SK-N-SH treated with all-trans-retinoic acid at 6 μM for 48 hours (cell line): ENCODE results near the gene KIF17.

Experiments
- ATAC-seq: fragments of 200-7000 bp; cut with Tn5 transposase; 3 replicates; pipeline ENCODE4 v1.9.1; 2020; ENCODE audit warnings: mild to moderate bottlenecking, moderate library complexity
- ARNTL ChIP-seq: fragments of 450-650 bp; formaldehyde crosslinking; IDR thresholded peaks from 2 replicates; pipeline ENCODE4 v1.5.0; 2020; ENCODE audit warnings: low read depth, mild to moderate bottlenecking, moderate library complexity, borderline replicate concordance
- BACH2 ChIP-seq: fragments of 250-450 bp; sonication (Bioruptor Pico); IDR thresholded peaks from 2 replicates; pipeline ENCODE4 v1.9.0; 2021; ENCODE audit warnings: mild to moderate bottlenecking, borderline replicate concordance
- CREB5 ChIP-seq: fragments of 250-450 bp; sonication (Bioruptor Pico); IDR thresholded peaks from 2 replicates; pipeline ENCODE4 v1.5.1; 2020; ENCODE audit warnings: low read depth, mild to moderate bottlenecking, moderate library complexity
- CSDC2 ChIP-seq: fragments of 250-450 bp; sonication (Bioruptor Pico); IDR thresholded peaks from 2 replicates; pipeline ENCODE4 v1.5.0; 2020; ENCODE audit warnings: mild to moderate bottlenecking, moderate library complexity
- CSRNP3 ChIP-seq: fragments of 250-450 bp; sonication (Bioruptor Pico); IDR thresholded peaks from 2 replicates; pipeline ENCODE4 v1.5.1; 2021; ENCODE audit warnings: mild to moderate bottlenecking, moderate library complexity
- ESRRG ChIP-seq: fragments of 250-450 bp; sonication (Bioruptor Pico); IDR thresholded peaks from 2 replicates; pipeline ENCODE4 v1.6.1; 2021; ENCODE audit warnings: mild to moderate bottlenecking
- GLIS3 ChIP-seq: fragments of 250-450 bp; sonication (Bioruptor Pico); IDR thresholded peaks from 2 replicates; pipeline ENCODE4 v1.5.0; 2020; ENCODE audit warnings: mild to moderate bottlenecking, moderate library complexity
- ISL1 ChIP-seq: fragments of 250-450 bp; sonication (Bioruptor Pico); IDR thresholded peaks from 2 replicates; pipeline ENCODE4 v2.1.2; 2022; ENCODE audit warnings: mild to moderate bottlenecking, moderate library complexity
- OSR1 ChIP-seq: fragments of 250-450 bp; sonication (Bioruptor Pico); IDR thresholded peaks from 2 replicates; pipeline ENCODE4 v1.8.0; 2022; ENCODE audit warnings: moderate library complexity, mild to moderate bottlenecking, inconsistent platforms
- POU6F1 ChIP-seq: fragments of 250-450 bp; sonication (Bioruptor Pico); IDR thresholded peaks from 2 replicates; pipeline ENCODE4 v1.8.0; 2021; ENCODE audit warnings: low read depth, mild to moderate bottlenecking, moderate library complexity, borderline replicate concordance
- PPARA ChIP-seq: fragments of 250-450 bp; sonication (Bioruptor Pico); IDR thresholded peaks from 2 replicates; pipeline ENCODE4 v1.5.0; 2020; ENCODE audit warnings: mild to moderate bottlenecking, borderline replicate concordance
- RARB ChIP-seq: fragments of 250-450 bp; sonication (Bioruptor Pico); IDR thresholded peaks from 2 replicates; pipeline ENCODE4 v1.8.0; 2021; ENCODE audit warnings: mild to moderate bottlenecking, moderate library complexity
- SNAI2 ChIP-seq: fragments of 250-450 bp; sonication (Bioruptor Pico); IDR thresholded peaks from 2 replicates; pipeline ENCODE4 v1.5.0; 2020; ENCODE audit warnings: mild to moderate bottlenecking, moderate library complexity
- TCF4 ChIP-seq: fragments of 250-450 bp; sonication (Bioruptor Pico); IDR thresholded peaks from 2 replicates; pipeline ENCODE4 v1.8.0; 2021; ENCODE audit warnings: mild to moderate bottlenecking, moderate library complexity, borderline replicate concordance
- TOX ChIP-seq: fragments of 250-450 bp; sonication (Bioruptor Pico); IDR thresholded peaks from 2 replicates; pipeline ENCODE4 v1.8.0; 2021; ENCODE audit warnings: mild to moderate bottlenecking, moderate library complexity, borderline replicate concordance
- TSHZ2 ChIP-seq: fragments of 250-450 bp; sonication (Bioruptor Pico); IDR thresholded peaks from 2 replicates; pipeline ENCODE4 v1.5.0; 2020; ENCODE audit warnings: mild to moderate bottlenecking, moderate library complexity
- ZC3H10 ChIP-seq: fragments of 250-450 bp; sonication (Bioruptor Pico); IDR thresholded peaks from 2 replicates; pipeline ENCODE4 v1.5.1; 2021; ENCODE audit warnings: mild to moderate bottlenecking, moderate library complexity
- ZFP3 ChIP-seq: fragments of 250-450 bp; sonication (Bioruptor Pico); IDR thresholded peaks from 2 replicates; pipeline ENCODE4 v1.5.0; 2020; ENCODE audit warnings: mild to moderate bottlenecking, moderate library complexity
- ZFP30 ChIP-seq: fragments of 450-650 bp; formaldehyde crosslinking; IDR thresholded peaks from 2 replicates; pipeline ENCODE4 v1.5.0; 2022; ENCODE audit warnings: mild to moderate bottlenecking, moderate library complexity
- ZNF70 ChIP-seq: fragments of 450-650 bp; formaldehyde crosslinking; IDR thresholded peaks from 2 replicates; pipeline ENCODE4 v1.5.0; 2020; ENCODE audit warnings: mild to moderate bottlenecking, moderate library complexity
- ZNF8 ChIP-seq: fragments of 450-650 bp; formaldehyde crosslinking; IDR thresholded peaks from 2 replicates; pipeline ENCODE4 v1.5.0; 2020; ENCODE audit warnings: mild to moderate bottlenecking, moderate library complexity

The KIF17 gene

GRCh38 chr1:20686883-20687725 lies 30.7 kb downstream of the KIF17 start:
- ATAC-seq, result no peak
- TF ChIP-seq PPARA (CRISPR knock-in tag), result no peak
- no peak for TF ChIP-seq ZC3H10 (CRISPR knock-in tag)
- TF ChIP-seq CSDC2 (CRISPR knock-in tag), result no peak
- no peak for TF ChIP-seq ARNTL (CRISPR knock-in tag)

GRCh38 chr1:20685741-20686140 lies 32.1 kb downstream of the KIF17 start:
- ATAC-seq, result no peak
- no peak for TF ChIP-seq PPARA (CRISPR knock-in tag)
- TF ChIP-seq ESRRG, result no peak
- no peak for TF ChIP-seq ZNF70
- TF ChIP-seq TCF4, result no peak
- TF ChIP-seq TOX (CRISPR knock-in tag), result no peak
- TF ChIP-seq CSDC2 (CRISPR knock-in tag), result no peak
- no peak for TF ChIP-seq CREB5
- no peak for TF ChIP-seq ZC3H10 (CRISPR knock-in tag)
- no peak for TF ChIP-seq RARB (CRISPR knock-in tag)

GRCh38 chr1:20685099-20685662 lies 32.6 kb downstream of the KIF17 start:
- TF ChIP-seq CREB5, result no peak
- TF ChIP-seq BACH2 (CRISPR knock-in tag), result no peak
- no peak for TF ChIP-seq TSHZ2 (CRISPR knock-in tag)
- no peak for TF ChIP-seq OSR1 (CRISPR knock-in tag)
- TF ChIP-seq RARB (CRISPR knock-in tag), result no peak
- TF ChIP-seq ARNTL (CRISPR knock-in tag), result no peak
- TF ChIP-seq ESRRG, result no peak
- no peak for TF ChIP-seq ZNF8 (CRISPR knock-in tag)
- TF ChIP-seq ZFP30, result no peak
- TF ChIP-seq PPARA (CRISPR knock-in tag), result no peak
- no peak for TF ChIP-seq TCF4
- no peak for TF ChIP-seq CSRNP3 (CRISPR knock-in tag)
- no peak for TF ChIP-seq CSDC2 (CRISPR knock-in tag)
- TF ChIP-seq POU6F1 (CRISPR knock-in tag), result no peak
- TF ChIP-seq ZFP3 (CRISPR knock-in tag), result no peak
- TF ChIP-seq TOX (CRISPR knock-in tag), result no peak
- no peak for TF ChIP-seq ZNF70

GRCh38 chr1:20684651-20685050 lies 33.2 kb downstream of the KIF17 start:
- ATAC-seq, result no peak
- TF ChIP-seq ZNF8 (CRISPR knock-in tag), result no peak
- TF ChIP-seq CSDC2 (CRISPR knock-in tag), result no peak
- no peak for TF ChIP-seq POU6F1 (CRISPR knock-in tag)
- TF ChIP-seq ZNF70, result no peak
- TF ChIP-seq SNAI2 (CRISPR knock-in tag), result no peak
- TF ChIP-seq ZFP3 (CRISPR knock-in tag), result no peak
- no peak for TF ChIP-seq ISL1
- TF ChIP-seq ZFP30, result no peak
- no peak for TF ChIP-seq GLIS3 (CRISPR knock-in tag)
- no peak for TF ChIP-seq TOX (CRISPR knock-in tag)
- no peak for TF ChIP-seq PPARA (CRISPR knock-in tag)
- TF ChIP-seq CSRNP3 (CRISPR knock-in tag), result no peak

More at GRCh38 chr1:20685099-20685662, 32.6 kb downstream of the KIF17 start:
- ATAC-seq, result no peak
